ENCODE data around the gene SMG6.

The SMG6 gene

DNA sequence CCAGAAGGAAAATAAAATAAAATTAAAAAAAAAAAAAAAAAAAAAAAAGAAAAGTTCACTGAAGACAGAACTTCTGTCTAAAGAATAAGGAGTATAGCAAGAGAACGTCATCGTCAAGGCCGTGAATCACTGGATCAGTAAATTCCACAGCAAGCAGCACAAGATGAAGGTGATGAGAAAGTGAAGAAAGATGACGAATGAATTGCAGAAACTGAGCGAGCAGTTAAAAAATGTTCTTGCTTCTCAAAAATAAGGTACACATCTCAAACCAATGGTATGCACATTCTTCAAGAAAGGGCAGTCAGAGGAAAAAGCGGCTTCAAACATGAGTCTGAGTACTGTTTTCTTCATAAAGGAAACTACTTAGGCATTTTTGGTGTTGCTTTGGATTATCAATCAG, 104.7 kb downstream of the SMG6 start:
- Histone ChIP-seq H3K4me3 (replicated peaks; ENCODE audit: low read depth, low read length) (no peak overlapping the region), H3K36me3 (ENCODE audit: control insufficient read depth, insufficient read depth, low read length) (no peaks in the 10 kb centered on the region; the same call in 1 of the 2 replicates), H3K27me3 (replicated peaks; ENCODE audit: control insufficient read depth, insufficient read depth, low read length) (no peaks in the 10 kb centered on the region)
- no peak for DNase-seq (ENCODE audit: extremely low read depth, insufficient read length)
- TF ChIP-seq, protein P1, sequence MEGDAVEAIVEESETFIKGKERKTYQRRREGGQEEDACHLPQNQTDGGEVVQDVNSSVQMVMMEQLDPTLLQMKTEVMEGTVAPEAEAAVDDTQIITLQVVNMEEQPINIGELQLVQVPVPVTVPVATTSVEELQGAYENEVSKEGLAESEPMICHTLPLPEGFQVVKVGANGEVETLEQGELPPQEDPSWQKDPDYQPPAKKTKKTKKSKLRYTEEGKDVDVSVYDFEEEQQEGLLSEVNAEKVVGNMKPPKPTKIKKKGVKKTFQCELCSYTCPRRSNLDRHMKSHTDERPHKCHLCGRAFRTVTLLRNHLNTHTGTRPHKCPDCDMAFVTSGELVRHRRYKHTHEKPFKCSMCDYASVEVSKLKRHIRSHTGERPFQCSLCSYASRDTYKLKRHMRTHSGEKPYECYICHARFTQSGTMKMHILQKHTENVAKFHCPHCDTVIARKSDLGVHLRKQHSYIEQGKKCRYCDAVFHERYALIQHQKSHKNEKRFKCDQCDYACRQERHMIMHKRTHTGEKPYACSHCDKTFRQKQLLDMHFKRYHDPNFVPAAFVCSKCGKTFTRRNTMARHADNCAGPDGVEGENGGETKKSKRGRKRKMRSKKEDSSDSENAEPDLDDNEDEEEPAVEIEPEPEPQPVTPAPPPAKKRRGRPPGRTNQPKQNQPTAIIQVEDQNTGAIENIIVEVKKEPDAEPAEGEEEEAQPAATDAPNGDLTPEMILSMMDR (IDR thresholded peaks at IDR 0.05; ENCODE audit: insufficient read depth, low read length, poor library complexity, severe bottlenecking): no peak

DNA sequence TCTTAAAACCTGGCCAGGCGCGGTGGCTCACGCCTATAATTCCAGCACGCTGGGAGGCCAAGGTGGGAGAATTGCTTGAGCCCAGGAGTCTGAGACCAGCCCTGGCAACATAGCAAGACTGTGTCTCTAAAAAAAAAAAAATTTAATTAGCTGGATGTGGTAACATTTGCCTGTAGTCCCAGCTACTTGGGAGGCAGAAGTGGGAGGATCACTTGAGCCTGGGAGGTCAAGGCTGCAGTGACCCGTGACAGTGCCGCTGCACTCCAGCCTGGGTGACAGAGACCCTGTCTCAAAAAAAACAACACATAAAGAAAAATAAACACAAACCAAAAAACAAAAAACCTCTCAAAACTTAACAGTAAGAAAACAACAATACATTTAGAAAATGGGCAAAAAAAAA, 106.3 kb downstream of the SMG6 start:
- peaks cover 1% of the 10 kb centered on the region; the same call in 1 of the 2 replicates for H3K36me3 ChIP-seq (ENCODE audit: control insufficient read depth, insufficient read depth, low read length)
- no peak overlapping the region for H3K4me3 ChIP-seq (replicated peaks; ENCODE audit: low read depth, low read length)
- no peaks in the 10 kb centered on the region for H3K27me3 ChIP-seq (replicated peaks; ENCODE audit: control insufficient read depth, insufficient read depth, low read length)
- TF ChIP-seq, protein P1 (IDR thresholded peaks at IDR 0.05; ENCODE audit: insufficient read depth, low read length, poor library complexity, severe bottlenecking): no peak
- DNase-seq (ENCODE audit: extremely low read depth, insufficient read length): no peak

DNA sequence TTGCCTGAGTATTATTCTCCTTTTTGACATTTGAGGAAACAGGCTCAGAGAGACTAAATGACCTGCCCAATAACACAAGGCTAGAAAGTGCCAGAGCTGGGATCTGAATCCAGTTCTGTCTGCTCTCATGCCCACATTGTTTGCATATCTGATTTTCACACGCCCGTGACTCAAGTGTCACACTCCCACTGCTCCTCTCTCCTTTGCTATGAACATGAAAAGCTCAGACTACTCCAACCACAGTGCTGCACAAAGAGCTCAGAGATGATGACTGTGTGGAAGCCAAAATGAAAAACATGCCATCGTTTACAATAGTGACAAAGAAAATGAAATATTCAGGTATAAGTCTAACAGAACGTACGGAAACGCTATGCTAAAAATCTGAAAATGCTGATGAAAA, 107.9 kb downstream of the SMG6 start:
- peaks cover 6% of the 10 kb centered on the region; the same call in 1 of the 2 replicates for H3K36me3 ChIP-seq (ENCODE audit: control insufficient read depth, insufficient read depth, low read length)
- TF ChIP-seq, protein P1 (IDR thresholded peaks at IDR 0.05; ENCODE audit: insufficient read depth, low read length, poor library complexity, severe bottlenecking): no peak
- DNase-seq (ENCODE audit: extremely low read depth, insufficient read length): no peak
- H3K27me3 ChIP-seq (replicated peaks; ENCODE audit: control insufficient read depth, insufficient read depth, low read length): no peaks in the 10 kb centered on the region
- H3K4me3 ChIP-seq (replicated peaks; ENCODE audit: low read depth, low read length): no peak overlapping the region

DNA sequence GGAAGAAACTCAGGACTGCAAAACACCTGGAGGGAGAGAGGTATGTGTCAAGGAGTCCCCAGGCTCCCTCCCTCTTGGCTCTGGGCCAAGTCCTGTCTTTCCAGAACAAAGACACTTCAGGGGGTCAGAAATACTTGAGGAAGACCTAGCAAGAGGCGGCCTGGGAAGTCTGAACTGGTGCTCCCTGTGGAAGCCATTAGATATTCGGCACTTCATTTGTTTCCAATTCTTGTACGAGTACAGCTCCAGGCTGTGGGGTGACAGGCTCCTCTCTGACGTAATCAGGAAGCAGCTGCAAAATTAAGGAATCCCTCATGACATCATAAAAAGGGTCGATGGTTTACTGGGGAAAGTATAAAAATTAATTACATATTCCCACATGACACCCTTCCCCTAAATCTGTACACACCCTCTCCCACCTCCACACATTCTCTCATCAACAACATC, 108.7 kb downstream of the SMG6 start:
- Histone ChIP-seq H3K36me3 (ENCODE audit: control insufficient read depth, insufficient read depth, low read length) (peaks cover 6% of the 10 kb centered on the region; the same call in 1 of the 2 replicates), H3K27me3 (replicated peaks; ENCODE audit: control insufficient read depth, insufficient read depth, low read length) (no peaks in the 10 kb centered on the region), H3K4me3 (replicated peaks; ENCODE audit: low read depth, low read length) (no peak overlapping the region)
- TF ChIP-seq, protein P1 (IDR thresholded peaks at IDR 0.05; ENCODE audit: insufficient read depth, low read length, poor library complexity, severe bottlenecking): no peak
- no peak for DNase-seq (ENCODE audit: extremely low read depth, insufficient read length)

DNA sequence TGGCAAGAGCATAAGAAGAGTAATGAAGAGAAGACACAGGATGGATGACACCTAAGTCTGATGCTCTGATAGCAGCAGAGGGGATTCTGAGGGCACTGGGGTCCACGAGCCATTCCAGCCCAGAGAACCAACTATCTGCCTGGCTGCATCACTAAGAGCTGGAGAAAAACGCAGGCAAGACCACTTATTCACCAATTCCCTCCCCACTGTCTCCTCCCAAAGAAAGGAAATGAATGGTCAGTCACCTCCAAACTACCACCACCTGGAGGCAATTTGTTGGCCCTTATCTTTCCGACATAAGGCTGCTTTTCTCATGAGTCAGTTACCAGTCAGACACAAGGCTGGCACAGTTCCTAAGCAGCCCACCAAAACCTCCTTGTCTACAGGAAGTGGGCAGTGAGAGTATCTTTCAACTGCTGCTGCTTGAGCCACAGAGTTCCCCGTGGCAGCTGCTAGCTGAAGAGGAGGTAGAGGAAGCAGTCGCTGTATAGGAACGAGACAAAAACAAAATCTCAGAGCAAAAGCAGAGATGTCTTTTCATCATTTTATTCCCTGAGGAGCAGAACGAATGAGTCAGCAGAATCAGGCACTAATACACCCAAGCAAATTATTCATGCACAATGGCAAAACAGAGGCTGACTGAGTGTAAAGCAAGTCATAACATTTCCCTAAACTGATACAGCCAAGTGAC, 111.1 kb downstream of the SMG6 start:
- H3K36me3 ChIP-seq (ENCODE audit: control insufficient read depth, insufficient read depth, low read length): peaks cover 8% of the 10 kb centered on the region
- H3K4me3 ChIP-seq (replicated peaks; ENCODE audit: low read depth, low read length): no peak overlapping the region
- H3K27me3 ChIP-seq (replicated peaks; ENCODE audit: control insufficient read depth, insufficient read depth, low read length): no peaks in the 10 kb centered on the region
- no peak for DNase-seq (ENCODE audit: extremely low read depth, insufficient read length)
- TF ChIP-seq, protein P1 (IDR thresholded peaks at IDR 0.05; ENCODE audit: insufficient read depth, low read length, poor library complexity, severe bottlenecking): no peak
